HUES64 (cell line): ENCODE results near the gene KRT85.
"Not testable (repeated sequence)": the region's sequence is repeated elsewhere in the genome, so short reads cannot be mapped to it uniquely, and the experiment has no call there.

Source experiments
- H3K27ac ChIP-seq: 2 replicates; pipeline ENCODE4 v1.7.0; 2013; ENCODE audit warnings: low read depth, low read length, inconsistent platforms
- H3K27me3 ChIP-seq: 2 replicates; pipeline ENCODE4 v1.6.1; 2013; ENCODE audit warnings: mild to moderate bottlenecking, low read length; ENCODE audit not compliant: insufficient read depth
- H3K36me3 ChIP-seq: 2 replicates; pipeline ENCODE4 v1.6.1; 2013; ENCODE audit warnings: mild to moderate bottlenecking, low read length; ENCODE audit not compliant: insufficient read depth
- H3K4me1 ChIP-seq: 2 replicates; pipeline ENCODE4 v1.6.1; 2013; ENCODE audit warnings: mild to moderate bottlenecking, low read length, moderate library complexity; ENCODE audit not compliant: insufficient read depth
- H3K4me3 ChIP-seq: 2 replicates; pipeline ENCODE4 v1.5.1; 2013; ENCODE audit warnings: mild to moderate bottlenecking, low read length, moderate library complexity
- H3K9ac ChIP-seq: 2 replicates; pipeline ENCODE4 v1.6.1; 2013; ENCODE audit warnings: mild to moderate bottlenecking, low read depth, low read length
- H3K9me3 ChIP-seq: 2 replicates; pipeline ENCODE4 v1.6.1; 2013; ENCODE audit warnings: low read depth, low read length; ENCODE audit not compliant: insufficient read depth
- WGBS: fragments of 150-250, 120-280 bp; methylation state at CpG from one replicate; pipeline ENCODE4 v1.1.7; 2013; ENCODE audit warnings: missing lambda C conversion rate; 5-methylcytosine and 5-hydroxymethylcytosine counted together

The KRT85 gene

DNA sequence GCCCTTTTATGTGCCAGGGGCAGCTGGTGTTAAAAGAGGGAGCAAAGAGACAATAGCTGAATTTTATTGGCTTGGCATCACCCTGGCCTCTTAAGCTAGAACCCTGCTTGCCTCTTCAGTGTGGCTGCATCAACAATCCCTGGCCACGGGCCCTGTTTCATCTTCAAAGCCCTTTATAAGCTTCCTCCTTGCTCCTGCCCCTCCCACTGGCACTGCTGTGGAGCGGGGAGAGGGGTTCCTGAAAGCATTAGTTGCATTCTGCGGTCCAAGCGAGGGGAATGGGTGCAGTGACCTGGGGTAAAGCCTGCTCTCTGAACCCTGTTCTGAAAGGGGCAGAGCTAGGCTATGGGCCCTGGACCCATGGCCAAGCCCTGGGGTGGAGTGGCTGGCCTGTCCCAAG is 45.9 kb downstream of the KRT85 start:
- H3K27me3 ChIP-seq, result no peaks in the 10 kb centered on the region
- no peak overlapping the region for H3K27ac ChIP-seq
- H3K36me3 ChIP-seq, result no peaks in the 10 kb centered on the region
- H3K9me3 ChIP-seq, result no peaks in the 10 kb centered on the region
- no peak overlapping the region for H3K9ac ChIP-seq
- no peaks in the 10 kb centered on the region for H3K4me1 ChIP-seq
- H3K4me3 ChIP-seq, result no peak overlapping the region
- WGBS, result 75% methylated on average over 4 of the region's 4 CpGs

DNA sequence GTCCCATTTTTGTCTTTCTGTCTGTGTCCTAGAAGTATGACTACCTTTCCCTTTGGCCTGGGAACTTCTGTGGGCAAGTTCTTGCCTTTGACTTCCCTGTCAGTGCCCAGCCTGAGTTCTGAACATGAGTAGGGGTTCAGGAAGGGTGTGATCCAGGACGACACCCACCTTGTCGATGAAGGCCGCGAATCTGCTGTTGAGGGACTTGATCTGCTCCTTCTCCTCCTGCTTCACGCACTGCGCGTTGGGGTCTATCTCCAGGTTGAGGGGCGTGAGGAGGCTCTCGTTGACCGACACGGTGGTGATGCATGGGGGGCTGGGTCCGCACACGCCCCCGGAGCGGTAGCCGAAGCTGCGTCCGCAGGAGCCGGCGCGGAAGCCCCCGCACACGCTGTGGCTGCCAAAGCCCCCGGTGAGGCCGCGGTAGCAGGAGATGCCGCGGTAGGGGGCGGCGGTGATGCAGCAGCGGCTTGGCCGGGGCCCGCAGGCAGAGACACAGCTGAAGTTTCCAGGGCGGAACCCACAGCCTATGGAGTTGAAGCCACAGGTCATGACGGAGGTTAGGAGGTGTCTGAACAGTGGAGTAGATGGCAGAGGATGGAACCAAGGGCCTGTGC is 46.4 kb downstream of the KRT85 start, which contains the start of gene KRT83:
Gene KRT83 (minus strand): TSS at position 615 of the 617 bp plus-strand sequence. CDS start 63 bp downstream, at position 552.
- no peak within 1 kb of the TSS for H3K9ac ChIP-seq
- no peaks in the 10 kb centered on the region for H3K4me1 ChIP-seq
- no peak within 1 kb of the TSS for H3K27ac ChIP-seq
- no peak within 1 kb of the TSS for H3K4me3 ChIP-seq
- no peaks in the 10 kb centered on the region for H3K27me3 ChIP-seq
- 89% methylated on average over 35 of the region's 35 CpGs for WGBS
- H3K9me3 ChIP-seq, result no peaks in the 10 kb centered on the region
- no peaks in the 10 kb centered on the region for H3K36me3 ChIP-seq

DNA sequence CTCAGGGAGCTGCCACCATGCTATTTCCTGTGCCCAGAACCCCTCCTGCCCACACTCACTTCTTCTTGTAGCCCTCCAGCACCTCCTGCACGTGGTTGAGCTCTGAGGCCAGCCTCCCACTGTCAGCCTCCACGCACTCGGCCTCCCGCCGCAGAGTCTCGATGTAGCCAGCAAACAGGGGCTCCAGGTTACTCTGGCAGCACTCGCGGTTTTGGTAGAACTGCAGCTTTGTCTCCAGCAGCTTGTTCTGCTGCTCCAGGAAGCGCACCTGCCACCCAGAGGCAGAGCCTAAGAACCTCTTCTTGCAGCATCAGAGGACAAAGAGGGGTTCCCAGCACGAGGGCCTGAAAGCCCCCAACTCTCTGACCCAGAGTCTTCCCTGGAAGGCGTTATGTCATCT is 48.2 kb downstream of the KRT85 start:
- no peaks in the 10 kb centered on the region for H3K27me3 ChIP-seq
- no peak overlapping the region for H3K9ac ChIP-seq
- no peaks in the 10 kb centered on the region for H3K9me3 ChIP-seq
- H3K27ac ChIP-seq, result no peak overlapping the region
- 78% methylated on average over 11 of the region's 11 CpGs for WGBS
- H3K36me3 ChIP-seq, result no peaks in the 10 kb centered on the region
- no peak overlapping the region for H3K4me3 ChIP-seq
- H3K4me1 ChIP-seq, result no peaks in the 10 kb centered on the region

DNA sequence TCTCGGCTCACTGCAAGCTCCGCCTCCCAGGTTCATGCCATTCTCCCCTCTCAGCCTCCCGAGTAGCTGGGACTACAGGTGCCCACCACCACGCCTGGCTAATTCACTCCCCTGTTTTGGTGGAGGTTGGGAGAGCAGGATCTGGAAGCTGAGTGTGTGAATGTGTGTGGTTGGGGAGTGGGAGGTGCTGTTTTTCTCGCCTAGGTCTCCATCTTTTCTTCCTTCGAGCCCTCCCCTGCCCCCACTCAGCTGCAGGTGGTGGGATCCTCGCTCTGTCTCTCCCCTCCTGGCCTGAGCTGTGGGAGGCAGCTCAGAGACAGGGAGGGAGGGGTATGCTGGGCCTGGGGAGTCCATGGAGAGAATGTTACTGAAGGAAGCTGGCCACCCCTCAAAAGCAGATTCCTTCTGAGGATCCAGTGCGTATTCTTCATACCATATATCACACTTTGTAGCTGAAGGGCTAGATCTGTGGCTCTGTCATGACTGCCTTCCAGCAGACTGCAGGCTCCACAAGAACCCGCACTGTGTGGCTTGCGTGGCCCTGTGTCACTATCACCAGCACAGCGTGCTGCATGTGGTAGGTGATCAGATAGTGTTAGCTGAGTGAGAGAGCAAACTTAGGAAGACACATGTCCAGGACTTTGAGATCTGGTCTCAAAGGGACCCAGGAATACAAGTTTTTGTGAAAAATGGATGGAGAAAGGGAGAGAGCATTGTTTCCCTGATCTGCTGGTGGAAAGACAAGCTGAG is 48.9 kb downstream of the KRT85 start:
- Histone ChIP-seq H3K9ac (no peak overlapping the region), H3K27ac (no peak overlapping the region), H3K36me3 (no peaks in the 10 kb centered on the region), H3K9me3 (no peaks in the 10 kb centered on the region), H3K4me1 (no peaks in the 10 kb centered on the region), H3K4me3 (no peak overlapping the region), H3K27me3 (no peaks in the 10 kb centered on the region)
- WGBS, result 95% methylated on average over 8 of the region's 11 CpGs

DNA sequence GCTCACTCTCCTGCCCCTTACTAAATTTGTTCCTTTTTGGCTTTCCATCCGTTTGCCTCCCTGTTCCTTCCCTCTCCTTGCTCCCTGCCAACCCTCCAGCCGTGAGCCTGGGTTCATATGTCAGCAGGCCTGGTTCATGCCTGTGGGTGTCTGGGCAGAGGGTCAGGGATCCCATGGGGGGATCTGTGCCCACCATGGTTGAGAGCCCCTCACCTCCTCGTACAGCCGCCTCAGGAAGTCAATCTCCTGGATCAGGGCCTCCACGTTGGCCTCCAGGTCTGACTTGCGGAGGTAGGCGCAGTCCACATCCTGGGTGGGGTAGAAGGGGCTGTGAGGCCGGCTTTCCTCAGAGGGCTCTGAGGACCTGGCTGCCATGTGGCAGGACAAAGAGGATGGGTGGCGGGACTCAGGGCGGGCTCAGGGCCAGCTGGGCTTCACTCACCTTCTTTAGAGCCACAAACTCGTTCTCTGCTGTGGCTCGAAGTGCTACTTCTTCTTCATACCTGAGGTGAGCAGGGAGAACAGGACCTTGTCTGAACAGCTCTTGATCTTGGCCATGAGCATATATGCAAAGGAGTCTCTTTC is 49.7 kb downstream of the KRT85 start:
- no peak overlapping the region for H3K27ac ChIP-seq
- no peak overlapping the region for H3K9ac ChIP-seq
- H3K9me3 ChIP-seq, result no peaks in the 10 kb centered on the region
- no peak overlapping the region for H3K4me3 ChIP-seq
- H3K36me3 ChIP-seq, result no peaks in the 10 kb centered on the region
- no peaks in the 10 kb centered on the region for H3K4me1 ChIP-seq
- H3K27me3 ChIP-seq, result no peaks in the 10 kb centered on the region
- WGBS, result 86% methylated on average over 12 of the region's 12 CpGs

DNA sequence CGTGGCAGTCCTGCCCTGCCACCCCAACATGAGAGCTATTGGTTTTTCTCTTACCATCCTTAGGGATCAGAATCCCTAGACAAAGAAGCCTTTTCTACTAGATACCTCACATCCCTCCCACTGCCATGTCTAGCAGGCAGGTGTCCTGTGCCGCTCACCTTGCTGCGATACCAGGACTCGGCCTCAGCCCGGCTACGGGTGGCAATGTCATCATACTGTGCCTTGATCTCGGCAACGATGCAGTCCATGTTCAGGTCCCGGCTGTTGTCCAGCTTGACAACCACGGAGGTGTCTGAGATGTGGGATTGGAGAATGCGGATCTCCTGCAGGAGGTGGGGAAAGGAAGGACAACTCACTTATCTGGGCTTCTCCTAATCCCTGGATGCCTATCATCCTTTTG is 50.6 kb downstream of the KRT85 start:
- H3K9ac ChIP-seq, result no peak overlapping the region
- WGBS, result 76% methylated on average over 10 of the region's 11 CpGs
- no peaks in the 10 kb centered on the region for H3K9me3 ChIP-seq
- H3K4me1 ChIP-seq, result no peaks in the 10 kb centered on the region
- H3K36me3 ChIP-seq, result no peaks in the 10 kb centered on the region
- no peak overlapping the region for H3K27ac ChIP-seq
- H3K27me3 ChIP-seq, result no peaks in the 10 kb centered on the region
- H3K4me3 ChIP-seq, result no peak overlapping the region

DNA sequence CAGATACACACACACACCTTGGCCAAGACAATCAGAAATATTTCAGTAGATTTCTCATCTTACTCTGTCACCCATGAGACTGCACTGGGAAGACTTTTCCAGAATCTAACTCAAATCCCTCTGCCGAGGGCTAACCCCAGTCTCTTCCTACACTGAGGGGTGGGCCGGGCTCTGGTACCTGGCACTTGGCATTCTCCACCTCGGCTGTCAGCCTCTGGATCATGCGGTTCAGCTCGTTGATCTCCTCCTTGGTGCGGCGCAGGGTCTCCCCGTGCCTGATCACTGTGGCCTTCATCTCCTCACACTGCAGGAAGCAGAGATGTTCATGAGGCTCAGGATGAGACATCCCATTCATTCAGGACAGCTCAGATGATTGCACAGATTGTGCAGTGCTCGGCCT is 51.0 kb downstream of the KRT85 start:
- Histone ChIP-seq H3K4me3 (no peak overlapping the region), H3K27me3 (no peaks in the 10 kb centered on the region), H3K36me3 (no peaks in the 10 kb centered on the region), H3K27ac (no peak overlapping the region), H3K9ac (no peak overlapping the region), H3K4me1 (no peaks in the 10 kb centered on the region), H3K9me3 (no peaks in the 10 kb centered on the region)
- 73% methylated on average over 9 of the region's 9 CpGs for WGBS

DNA sequence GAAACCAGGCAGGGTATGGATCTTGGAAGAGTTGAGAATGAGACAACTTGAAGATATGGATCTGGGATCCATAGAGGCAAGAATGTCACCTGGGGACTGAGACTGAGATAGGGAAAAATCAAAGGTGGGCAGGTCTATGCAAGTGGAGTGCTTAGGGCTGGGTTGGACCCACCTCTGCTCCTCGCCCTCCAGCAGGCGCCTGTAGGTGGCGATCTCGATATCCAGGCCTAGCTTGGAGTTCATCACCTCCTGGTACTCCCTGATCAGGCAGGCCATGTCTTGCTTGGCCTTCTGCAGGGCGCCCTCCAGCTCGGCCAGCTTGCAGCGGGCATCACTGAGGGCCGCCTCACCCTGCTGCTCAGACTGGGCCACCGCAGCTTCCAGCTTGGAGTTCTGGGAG is 51.6 kb downstream of the KRT85 start:
- not testable (repeated sequence) for H3K36me3 ChIP-seq, H3K9me3 ChIP-seq, H3K9ac ChIP-seq, H3K4me3 ChIP-seq, H3K27me3 ChIP-seq, H3K4me1 ChIP-seq, H3K27ac ChIP-seq
- 60% methylated on average over 9 of the region's 9 CpGs for WGBS

DNA sequence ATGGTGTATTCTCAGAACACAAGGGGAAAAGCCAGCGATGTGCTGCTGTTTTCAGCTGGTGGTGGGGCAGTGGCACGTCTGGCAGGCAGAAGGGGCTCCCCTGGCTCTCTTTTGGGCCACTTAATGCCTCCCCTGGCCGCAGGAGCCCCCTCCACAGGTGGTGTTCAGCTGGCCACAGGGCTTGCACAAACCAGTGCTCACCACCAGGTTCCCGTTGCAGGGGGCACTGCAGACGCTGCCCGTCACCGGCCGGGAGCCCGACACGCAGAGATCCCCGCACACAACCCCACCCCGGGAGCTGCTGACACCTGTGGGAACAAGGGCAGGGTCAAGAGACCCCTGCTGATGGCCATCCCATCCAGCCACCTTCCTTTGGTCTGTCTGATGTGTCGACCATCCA is 52.8 kb downstream of the KRT85 start:
- H3K36me3 ChIP-seq, result no peaks in the 10 kb centered on the region
- no peaks in the 10 kb centered on the region for H3K4me1 ChIP-seq
- H3K9me3 ChIP-seq, result no peaks in the 10 kb centered on the region
- no peak overlapping the region for H3K9ac ChIP-seq
- H3K27me3 ChIP-seq, result peaks cover 18% of the 10 kb centered on the region
- H3K4me3 ChIP-seq, result no peak overlapping the region
- WGBS, result 91% methylated on average over 13 of the region's 13 CpGs
- no peak overlapping the region for H3K27ac ChIP-seq

DNA sequence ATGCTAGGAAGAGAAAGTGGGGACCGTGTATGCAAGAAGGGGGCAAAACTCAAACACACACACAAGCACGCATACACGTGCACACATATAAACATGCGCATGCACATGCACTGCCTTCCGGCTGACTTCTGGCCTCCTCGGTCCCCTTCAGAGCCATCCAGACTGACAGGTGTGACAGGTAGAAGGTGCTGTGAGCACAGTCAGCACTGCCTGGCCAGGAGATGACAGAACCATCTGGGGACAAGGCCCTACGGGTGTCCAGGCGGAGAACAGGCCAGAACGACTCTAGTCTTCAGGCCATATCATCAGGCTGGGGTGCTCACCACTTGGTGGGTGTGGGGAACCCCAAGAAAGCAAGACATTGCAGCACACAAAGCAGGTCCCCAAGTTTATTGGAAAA is 53.4 kb downstream of the KRT85 start:
- Histone ChIP-seq H3K27ac (no peak overlapping the region), H3K27me3 (peaks cover 24% of the 10 kb centered on the region), H3K9me3 (no peaks in the 10 kb centered on the region), H3K4me1 (peaks cover 3% of the 10 kb centered on the region), H3K9ac (no peak overlapping the region), H3K4me3 (no peak overlapping the region), H3K36me3 (no peaks in the 10 kb centered on the region)
- WGBS, result 87% methylated on average over 8 of the region's 9 CpGs

DNA sequence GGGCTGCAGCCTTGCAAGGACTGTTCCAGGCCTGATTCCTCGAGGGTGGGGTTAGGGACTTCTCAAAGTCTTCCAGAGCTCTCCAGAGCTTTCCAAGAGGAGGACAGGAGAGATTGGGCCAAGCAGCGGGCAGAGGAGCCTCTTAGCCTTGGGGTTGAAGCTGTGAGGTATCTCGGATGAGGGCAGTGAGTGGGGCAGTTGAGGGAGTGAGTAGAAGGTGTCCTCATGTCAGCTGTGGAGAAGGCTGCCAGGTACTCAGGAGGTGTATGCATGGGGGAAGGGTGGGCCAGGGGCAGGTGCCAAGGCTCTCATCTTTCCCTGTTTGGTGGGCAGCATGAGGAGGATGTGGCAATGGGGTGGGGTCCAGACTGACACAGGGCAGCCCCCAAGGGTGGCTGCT is 53.8 kb downstream of the KRT85 start:
- Histone ChIP-seq H3K4me1 (peaks cover 7% of the 10 kb centered on the region), H3K36me3 (no peaks in the 10 kb centered on the region)

More for the DNA sequence above, 53.8 kb downstream of the KRT85 start:
- WGBS, result 83% methylated on average over 3 of the region's 3 CpGs
- no peak overlapping the region for H3K4me3 ChIP-seq
- no peaks in the 10 kb centered on the region for H3K9me3 ChIP-seq
- peaks cover 28% of the 10 kb centered on the region for H3K27me3 ChIP-seq
- H3K27ac ChIP-seq, result no peak overlapping the region
- no peak overlapping the region for H3K9ac ChIP-seq
